ENCODE data around the gene SSBP4. TPM values are rescaled to one million over a fixed set of nuclear protein-coding genes. Genes with fewer than 3 reads are reported as not detected.

SSBP4 gene
- total and polyA plus RNA-seq, 9 of the 15 experiments (the other 6 are each of a cell fraction or from before 2014, with no cell fraction given), result 1.1 to 189 (median 39.0) TPM

DNA sequence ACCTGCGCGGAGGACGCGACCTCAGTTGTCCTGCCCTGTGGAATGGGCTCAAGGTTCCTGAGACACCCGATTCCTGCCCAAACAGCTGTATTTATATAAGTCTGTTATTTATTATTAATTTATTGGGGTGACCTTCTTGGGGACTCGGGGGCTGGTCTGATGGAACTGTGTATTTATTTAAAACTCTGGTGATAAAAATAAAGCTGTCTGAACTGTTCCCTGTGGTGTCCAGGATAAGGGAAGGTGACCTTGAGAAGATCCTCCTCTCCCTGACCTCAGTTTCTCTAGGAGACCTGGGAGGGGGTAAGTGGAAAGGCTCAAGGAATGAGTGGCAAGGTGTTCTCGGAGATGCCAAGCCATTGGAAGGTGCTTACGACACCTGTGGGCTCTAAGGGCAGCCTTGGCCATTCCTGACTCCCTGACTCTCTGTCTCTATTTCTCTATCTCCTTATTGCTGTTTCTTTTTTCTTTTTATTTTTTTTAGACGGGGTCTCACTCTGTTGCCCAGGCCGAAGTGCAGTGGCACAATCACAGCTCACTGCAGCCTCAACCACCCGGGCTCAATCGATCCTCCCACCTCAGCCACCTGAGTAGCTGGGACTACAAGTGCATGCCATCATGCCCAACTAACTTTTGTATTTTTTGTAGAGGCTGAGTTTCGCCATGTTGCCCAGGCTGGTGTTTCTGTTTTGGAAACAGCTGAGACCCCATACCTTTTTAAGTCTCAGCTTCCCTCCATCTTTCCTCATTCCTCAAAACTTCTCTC lies 30.1 kb upstream of the SSBP4 start:
- ATAC-seq (no peak), DNase-seq (ENCODE audit: extremely low read depth in 1 of 4, low spot score in 3 of 4) (peak in 1 of 4 experiments; percentile 15), FAIRE-seq (no peak)
- in situ Hi-C loops (cut with MboI) (no loop called here), intact Hi-C loops (cut with micrococcal nuclease) (loop anchor here (5.0 kb wide), 1 partner anchor 42 kb away; no protein-coding TSS in a partner anchor)
- H3K4me1 ChIP-seq (replicated peaks in 1 of 2; ENCODE audit: control insufficient read depth in 2 of 2, insufficient read depth in 2 of 2, low read length in 2 of 2), result peaks cover 17 to 46% of the 10 kb centered on the region in 2 experiments
- H3K27me3 ChIP-seq (ENCODE audit: control insufficient read depth in 2 of 2, insufficient read depth in 2 of 2, low read length in 2 of 2), result no peaks in the 10 kb centered on the region
- peaks cover 19% of the 10 kb centered on the region for H4K20me1 ChIP-seq (replicated peaks; ENCODE audit: control insufficient read depth, insufficient read depth, low read length)
- peaks cover 32% of the 10 kb centered on the region for H3K79me2 ChIP-seq (ENCODE audit: control insufficient read depth, insufficient read depth, low read length)
- no TSS peak for BruUV-seq (replicated peaks)
- 79% methylated on average over 13 of the region's 13 CpGs for WGBS (ENCODE audit: insufficient coverage, low coverage, missing lambda C conversion rate)
- peak overlapping the region; percentile 84; the same call in 2 of the 3 replicates for H3K27ac ChIP-seq (ENCODE audit: extremely low read depth, low read depth, low read length)
- peak overlapping the region; percentile 94 for H3K4me2 ChIP-seq (ENCODE audit: insufficient read depth, low read length)
- H3K9ac ChIP-seq (ENCODE audit: insufficient read depth in 1 of 2, low read depth in 2 of 2, low read length in 2 of 2), result peak overlapping the region; percentile 90 to 93
- no peaks in the 10 kb centered on the region for H3K9me1 ChIP-seq (ENCODE audit: control insufficient read depth, insufficient read depth, low read length)
- ChIA-PET CTCF (ENCODE audit: low intra/inter-chr PET ratio) (interaction anchor here (1.7 kb wide), 1 partner anchor 30 kb away, joined by 5 read pairs; the partner anchor contains the start of gene SSBP4), POLR2A (interaction anchor here (0.6 to 8.1 kb wide), 37 partner anchors 8 to 959 kb away, joined by 3 to 244 read pairs (median 5); partner anchors contain the start of genes JUND, LRRC25, LSM4 and MPV17L2)
- H3K4me3 ChIP-seq, result peak overlapping the region; percentile 89
- peaks cover 32% of the 10 kb centered on the region; the same call in 2 of the 3 replicates for H3K36me3 ChIP-seq (ENCODE audit: control insufficient read depth, insufficient read depth, low read length)
- H2AFZ ChIP-seq (ENCODE audit: low read depth, low read length), result 0 out of 2 replicates have a peak overlapping the region, but pooled peaks have one; percentile 2
- H3K9me3 ChIP-seq (replicated peaks; ENCODE audit: control insufficient read depth, insufficient read depth, low read depth, low read length), result no peaks in the 10 kb centered on the region
- TF ChIP-seq SUPT5H (IDR thresholded peaks at IDR 0.05) (peak; percentile 20; the same call in 1 of the 2 replicates), FOXA1 (IDR thresholded peaks at IDR 0.05; ENCODE audit: borderline replicate concordance) (no peak), E2F1 (CRISPR knock-in tag; IDR thresholded peaks at IDR 0.05) (peak; percentile 42; the same call in 1 of the 2 replicates), NR2C2 (CRISPR knock-in tag; IDR thresholded peaks at IDR 0.05) (no peak), NR2C2 (tag; IDR thresholded peaks at IDR 0.05) (no peak), TSC22D4 (tag; IDR thresholded peaks at IDR 0.05) (no peak), THRAP3 (IDR thresholded peaks at IDR 0.05; ENCODE audit: borderline replicate concordance) (no peak), ZNF384 (IDR thresholded peaks at IDR 0.05; ENCODE audit: low read depth, low read length) (peak; percentile 10; the same call in 1 of the 2 replicates), ZNF133 (CRISPR knock-in tag; IDR thresholded peaks at IDR 0.05) (no peak), TCF7 (IDR thresholded peaks at IDR 0.05; ENCODE audit: borderline replicate concordance) (no peak), RBM25 (IDR thresholded peaks at IDR 0.05; ENCODE audit: low read depth, low read length, severe bottlenecking) (peak; percentile 40), TEAD1 (CRISPR knock-in tag; IDR thresholded peaks at IDR 0.05) (0 out of 4 replicates have a peak, but pooled peaks of 1 of the 2 experiments have one; percentile 1), ILF3 (IDR thresholded peaks at IDR 0.05; ENCODE audit: borderline replicate concordance) (0 out of 2 replicates have a peak, but pooled peaks have one; percentile 25), FOXK1 (CRISPR knock-in tag; IDR thresholded peaks at IDR 0.05; ENCODE audit: borderline replicate concordance) (0 out of 2 replicates have a peak, but pooled peaks have one; percentile 29), ADNP (tag; IDR thresholded peaks at IDR 0.05) (peak; percentile 66; the same call in 1 of the 2 replicates), ZNF121 (CRISPR knock-in tag; conservative IDR thresholded peaks at IDR 0.05) (peak; percentile 64)
- TF ChIP-seq, protein P1, sequence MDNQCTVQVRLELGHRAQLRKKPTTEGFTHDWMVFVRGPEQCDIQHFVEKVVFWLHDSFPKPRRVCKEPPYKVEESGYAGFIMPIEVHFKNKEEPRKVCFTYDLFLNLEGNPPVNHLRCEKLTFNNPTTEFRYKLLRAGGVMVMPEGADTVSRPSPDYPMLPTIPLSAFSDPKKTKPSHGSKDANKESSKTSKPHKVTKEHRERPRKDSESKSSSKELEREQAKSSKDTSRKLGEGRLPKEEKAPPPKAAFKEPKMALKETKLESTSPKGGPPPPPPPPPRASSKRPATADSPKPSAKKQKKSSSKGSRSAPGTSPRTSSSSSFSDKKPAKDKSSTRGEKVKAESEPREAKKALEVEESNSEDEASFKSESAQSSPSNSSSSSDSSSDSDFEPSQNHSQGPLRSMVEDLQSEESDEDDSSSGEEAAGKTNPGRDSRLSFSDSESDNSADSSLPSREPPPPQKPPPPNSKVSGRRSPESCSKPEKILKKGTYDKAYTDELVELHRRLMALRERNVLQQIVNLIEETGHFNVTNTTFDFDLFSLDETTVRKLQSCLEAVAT (IDR thresholded peaks at IDR 0.05), result 0 out of 4 replicates have a peak, but pooled peaks of 1 of the 2 experiments have one; percentile 18
- TF ChIP-seq, protein P2, sequence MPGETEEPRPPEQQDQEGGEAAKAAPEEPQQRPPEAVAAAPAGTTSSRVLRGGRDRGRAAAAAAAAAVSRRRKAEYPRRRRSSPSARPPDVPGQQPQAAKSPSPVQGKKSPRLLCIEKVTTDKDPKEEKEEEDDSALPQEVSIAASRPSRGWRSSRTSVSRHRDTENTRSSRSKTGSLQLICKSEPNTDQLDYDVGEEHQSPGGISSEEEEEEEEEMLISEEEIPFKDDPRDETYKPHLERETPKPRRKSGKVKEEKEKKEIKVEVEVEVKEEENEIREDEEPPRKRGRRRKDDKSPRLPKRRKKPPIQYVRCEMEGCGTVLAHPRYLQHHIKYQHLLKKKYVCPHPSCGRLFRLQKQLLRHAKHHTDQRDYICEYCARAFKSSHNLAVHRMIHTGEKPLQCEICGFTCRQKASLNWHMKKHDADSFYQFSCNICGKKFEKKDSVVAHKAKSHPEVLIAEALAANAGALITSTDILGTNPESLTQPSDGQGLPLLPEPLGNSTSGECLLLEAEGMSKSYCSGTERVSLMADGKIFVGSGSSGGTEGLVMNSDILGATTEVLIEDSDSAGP (CRISPR knock-in tag; IDR thresholded peaks at IDR 0.05), result no peak

Measured in K562 (cell line).